NT2/D1 (cell line): ENCODE results near the gene HHIPL1.
"Not testable (repeated sequence)": the region's sequence is repeated elsewhere in the genome, so short reads cannot be mapped to it uniquely, and the experiment has no call there.

Experiments used
- DNase-seq: peaks from one replicate; pipeline ENCODE4 v3.0.0-alpha.2; 2011; ENCODE audit warnings: low read depth, low spot score
- H3K27me3 ChIP-seq: 2 replicates; pipeline ENCODE4 v1.6.0; 2011; ENCODE audit warnings: mild to moderate bottlenecking; ENCODE audit not compliant: insufficient read length, insufficient read depth
- H3K36me3 ChIP-seq: 2 replicates; pipeline ENCODE4 v1.6.1; 2011; ENCODE audit warnings: mild to moderate bottlenecking, low read length, mixed read lengths; ENCODE audit not compliant: insufficient read depth, insufficient read length
- H3K4me1 ChIP-seq: 2 replicates; pipeline ENCODE4 v1.5.1; 2011; ENCODE audit not compliant: insufficient read depth, insufficient read length
- H3K4me3 ChIP-seq: 2 replicates; pipeline ENCODE4 v1.5.1; 2011; ENCODE audit warnings: low read depth; ENCODE audit not compliant: insufficient read length
- H3K9ac ChIP-seq: 2 replicates; pipeline ENCODE4 v1.6.0; 2011; ENCODE audit warnings: low read depth; ENCODE audit not compliant: insufficient read length
- H3K9me3 ChIP-seq: 2 replicates; pipeline ENCODE4 v1.5.1; 2011; ENCODE audit warnings: mild to moderate bottlenecking, low read length; ENCODE audit not compliant: insufficient read depth
- SUZ12 ChIP-seq: IDR thresholded peaks from 2 replicates; pipeline ENCODE4 v1.6.1; 2011; ENCODE audit not compliant: insufficient read length, insufficient read depth; ENCODE audit errors: extremely low read depth
- YY1 ChIP-seq: IDR thresholded peaks from 2 replicates; pipeline ENCODE4 v1.6.1; 2011; ENCODE audit not compliant: insufficient read length, insufficient read depth
- ZNF274 ChIP-seq: IDR thresholded peaks from 2 replicates; pipeline ENCODE4 v1.6.1; 2011; ENCODE audit warnings: mild to moderate bottlenecking, low read depth, low read length

The HHIPL1 gene

DNA sequence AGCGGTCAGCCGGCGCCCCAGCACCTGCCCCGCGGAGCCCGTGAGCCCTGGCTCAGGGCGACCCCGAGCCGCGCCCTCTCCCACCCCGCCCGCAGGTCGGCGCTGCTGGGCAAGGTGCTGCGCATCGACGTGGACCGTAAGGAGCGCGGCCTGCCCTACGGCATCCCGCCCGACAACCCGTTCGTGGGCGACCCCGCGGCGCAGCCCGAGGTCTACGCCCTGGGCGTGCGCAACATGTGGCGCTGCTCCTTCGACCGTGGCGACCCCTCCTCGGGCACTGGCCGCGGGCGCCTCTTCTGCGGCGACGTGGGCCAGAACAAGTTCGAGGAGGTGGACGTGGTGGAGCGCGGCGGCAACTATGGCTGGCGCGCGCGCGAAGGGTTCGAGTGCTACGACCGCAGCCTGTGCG lies 14.4 kb downstream of the HHIPL1 start:
- Histone ChIP-seq H3K9me3 (no peaks in the 10 kb centered on the region), H3K4me1 (peaks cover 16% of the 10 kb centered on the region), H3K9ac (no peak overlapping the region), H3K36me3 (no peaks in the 10 kb centered on the region), H3K4me3 (no peak overlapping the region), H3K27me3 (peaks cover 6% of the 10 kb centered on the region)
- no peak for TF ChIP-seq YY1
- TF ChIP-seq SUZ12: no peak
- TF ChIP-seq ZNF274: no peak
- no peak for DNase-seq

DNA sequence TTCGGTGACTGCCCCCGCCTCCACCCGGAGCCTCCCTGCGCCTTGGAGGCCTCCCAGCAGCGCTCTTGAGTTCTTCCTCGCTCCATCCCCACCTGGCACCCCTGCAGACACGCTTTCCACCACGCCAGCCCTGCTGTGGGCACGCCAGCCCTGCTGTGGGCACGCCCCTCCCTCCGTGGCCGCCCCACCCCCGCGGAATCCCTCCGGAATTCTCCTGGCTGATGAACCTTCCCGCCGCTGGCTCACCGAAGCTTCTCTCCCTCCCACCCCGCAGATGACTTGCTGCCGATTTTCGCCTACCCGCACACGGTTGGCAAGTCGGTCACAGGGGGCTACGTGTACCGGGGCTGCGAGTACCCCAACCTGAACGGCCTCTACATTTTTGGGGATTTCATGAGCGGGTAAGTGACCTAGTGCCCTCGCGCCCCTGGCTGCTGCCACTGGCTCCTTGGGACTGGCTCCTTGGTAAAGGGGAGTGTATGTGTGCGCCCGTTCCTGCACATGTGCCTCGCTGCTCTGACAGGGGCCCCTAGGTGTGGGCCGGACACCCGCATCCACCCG lies 15.2 kb downstream of the HHIPL1 start:
- no peaks in the 10 kb centered on the region for H3K36me3 ChIP-seq
- no peak overlapping the region for H3K4me3 ChIP-seq
- no peak for DNase-seq
- H3K27me3 ChIP-seq: peaks cover 6% of the 10 kb centered on the region
- H3K4me1 ChIP-seq: peaks cover 16% of the 10 kb centered on the region
- TF ChIP-seq ZNF274 (no peak), SUZ12 (no peak), YY1 (no peak)
- no peaks in the 10 kb centered on the region for H3K9me3 ChIP-seq
- H3K9ac ChIP-seq: no peak overlapping the region

DNA sequence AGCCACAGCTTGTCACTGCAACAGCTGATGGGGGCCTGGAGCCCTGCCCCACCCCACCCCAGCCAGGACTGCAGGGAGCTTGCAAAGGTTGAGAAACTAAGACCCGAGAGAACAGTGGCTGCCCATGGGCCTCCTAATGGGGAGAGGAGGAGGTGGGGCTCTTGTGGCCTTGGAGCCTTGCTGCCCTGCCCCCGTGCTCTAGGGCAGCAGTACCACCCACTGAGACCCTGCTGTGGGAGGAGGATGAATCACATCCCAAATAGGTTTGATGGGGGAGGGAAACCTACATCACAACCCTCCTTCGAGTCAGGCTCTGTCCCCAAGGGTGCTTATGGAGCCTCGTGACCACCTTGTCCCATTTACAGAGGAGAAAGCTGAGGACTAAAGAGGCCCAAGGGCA lies 15.9 kb downstream of the HHIPL1 start:
- H3K9ac ChIP-seq: peak overlapping the region; percentile 21
- TF ChIP-seq ZNF274 (no peak), YY1 (no peak), SUZ12 (no peak)
- peaks cover 16% of the 10 kb centered on the region for H3K4me1 ChIP-seq
- H3K9me3 ChIP-seq: no peaks in the 10 kb centered on the region
- no peak overlapping the region for H3K4me3 ChIP-seq
- DNase-seq: no peak
- H3K27me3 ChIP-seq: peaks cover 6% of the 10 kb centered on the region
- H3K36me3 ChIP-seq: no peaks in the 10 kb centered on the region

DNA sequence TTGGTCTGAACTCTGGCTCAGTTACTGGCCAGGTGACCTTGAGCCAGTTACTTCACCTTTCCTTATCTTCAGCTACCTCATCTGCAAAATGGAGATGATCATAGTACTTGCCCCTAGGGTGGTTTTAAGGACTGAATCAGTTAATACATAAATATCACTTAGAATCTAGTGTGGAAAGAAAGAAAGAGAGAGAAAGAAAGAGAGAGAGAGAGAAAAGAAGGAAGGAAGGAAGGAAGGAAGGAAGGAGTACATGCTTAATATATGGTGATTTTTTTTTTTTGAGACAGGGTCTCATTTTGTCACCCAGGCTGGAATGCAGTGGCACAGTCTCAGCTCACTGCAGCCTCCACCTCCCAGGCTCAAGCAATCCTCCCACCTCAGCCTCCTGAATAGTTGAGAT lies 16.3 kb downstream of the HHIPL1 start:
- H3K36me3 ChIP-seq, DNase-seq, H3K9me3 ChIP-seq, H3K27me3 ChIP-seq, H3K4me3 ChIP-seq: not testable (repeated sequence)
- Histone ChIP-seq H3K4me1 (peaks cover 16% of the 10 kb centered on the region), H3K9ac (peak overlapping the region; percentile 21)

DNA sequence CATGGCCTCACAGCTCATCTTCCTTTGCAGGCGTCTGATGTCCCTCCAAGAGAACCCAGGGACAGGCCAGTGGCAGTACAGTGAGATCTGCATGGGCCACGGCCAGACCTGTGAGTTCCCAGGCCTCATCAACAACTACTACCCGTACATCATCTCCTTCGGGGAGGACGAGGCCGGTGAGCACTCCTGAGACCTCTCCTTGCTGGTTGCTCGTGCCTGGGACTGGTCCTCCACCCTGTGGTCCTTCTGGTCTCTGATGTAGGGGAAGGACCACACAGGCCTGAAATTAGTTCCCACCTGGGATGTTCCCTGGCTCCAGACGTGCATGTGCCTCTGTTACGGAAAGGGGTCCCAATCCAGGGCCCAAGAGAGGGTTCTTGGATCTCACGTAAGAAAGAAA lies 17.9 kb downstream of the HHIPL1 start:
- H3K9me3 ChIP-seq: no peaks in the 10 kb centered on the region
- no peak overlapping the region for H3K4me3 ChIP-seq
- no peak for TF ChIP-seq YY1
- no peaks in the 10 kb centered on the region for H3K36me3 ChIP-seq
- peaks cover 6% of the 10 kb centered on the region for H3K27me3 ChIP-seq
- no peak for DNase-seq
- H3K4me1 ChIP-seq: peaks cover 17% of the 10 kb centered on the region
- H3K9ac ChIP-seq: no peak overlapping the region

DNA sequence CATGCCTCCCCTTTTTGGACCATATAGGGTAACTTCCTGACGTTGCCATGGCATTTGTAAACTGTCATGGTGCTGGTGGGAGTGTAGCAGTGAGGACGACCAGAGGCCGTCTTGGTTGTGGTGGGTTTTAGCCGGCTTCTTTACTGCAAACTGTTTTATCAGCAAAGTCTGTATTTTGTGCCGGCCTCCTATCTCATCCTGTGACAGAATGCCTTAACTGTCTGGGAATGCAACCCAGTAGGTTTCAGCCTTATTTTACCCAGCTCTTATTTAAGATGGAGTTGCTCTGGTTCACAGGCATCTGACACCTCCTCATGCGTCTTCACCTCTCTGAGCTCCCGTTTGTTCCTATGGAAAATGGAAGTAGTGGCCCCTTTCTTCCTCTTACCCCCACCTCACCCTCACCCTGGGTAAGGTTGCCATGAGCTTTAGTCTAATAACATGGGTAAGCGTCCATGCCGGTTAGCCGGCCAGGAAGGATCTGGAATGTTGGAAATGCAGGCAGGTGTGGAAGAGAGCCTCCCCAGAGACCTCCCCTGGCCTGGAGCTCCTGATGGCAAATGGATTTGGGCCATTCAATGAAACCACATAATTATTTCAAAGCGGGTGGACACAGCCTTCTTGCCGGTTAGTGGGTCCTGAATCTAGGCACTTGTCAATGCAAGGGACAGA lies 18.6 kb downstream of the HHIPL1 start:
- Histone ChIP-seq H3K4me3 (no peak overlapping the region), H3K9ac (no peak overlapping the region), H3K9me3 (no peaks in the 10 kb centered on the region), H3K36me3 (no peaks in the 10 kb centered on the region), H3K4me1 (peaks cover 18% of the 10 kb centered on the region), H3K27me3 (peaks cover 6% of the 10 kb centered on the region)
- TF ChIP-seq ZNF274 (no peak), YY1 (no peak), SUZ12 (no peak)
- DNase-seq: no peak

DNA sequence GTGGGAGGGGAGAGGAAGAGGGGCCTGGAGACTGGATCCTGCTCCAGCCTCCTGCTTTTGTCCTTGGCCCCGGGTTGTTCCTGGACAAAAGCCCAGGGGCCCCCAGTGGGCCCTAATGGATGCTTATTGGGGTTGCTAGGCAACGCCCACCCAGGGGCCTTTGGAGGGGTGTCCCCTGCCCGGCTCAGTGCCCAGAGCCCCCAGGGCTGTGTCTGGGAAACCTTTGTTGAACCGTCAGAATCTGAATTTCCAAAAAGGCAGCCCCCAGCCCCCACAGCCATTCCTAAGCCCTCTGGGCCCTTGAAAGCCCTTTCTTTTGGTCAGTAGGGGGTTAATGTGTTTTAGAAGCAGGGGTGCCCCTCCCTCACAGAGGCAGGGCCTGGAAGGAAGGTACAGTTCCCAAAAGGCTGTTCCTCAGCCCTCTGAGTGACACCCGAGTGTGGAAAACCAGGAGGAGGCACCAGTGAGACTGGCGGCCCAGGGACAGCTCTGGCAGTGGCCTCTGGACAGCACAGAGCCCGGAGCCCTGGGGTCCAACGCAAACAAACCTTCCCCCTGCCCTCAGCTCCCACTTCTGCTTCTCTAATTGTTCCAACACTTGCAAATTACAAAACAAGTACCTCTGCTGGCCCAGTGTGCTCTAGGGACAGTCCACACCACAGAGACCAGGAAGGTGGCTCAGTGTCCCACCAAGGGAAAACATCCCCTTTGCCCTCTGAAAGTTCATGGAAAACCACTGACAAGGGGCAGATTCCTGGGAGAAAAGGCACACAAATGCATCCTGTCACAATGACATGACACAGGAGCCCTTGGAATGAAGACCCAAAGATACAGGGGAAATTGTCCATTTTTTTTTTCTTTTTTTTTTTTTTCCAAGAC lies 19.4 kb downstream of the HHIPL1 start:
- no peak for TF ChIP-seq YY1
- no peak for TF ChIP-seq SUZ12
- no peak for TF ChIP-seq ZNF274
- Histone ChIP-seq H3K4me1 (peaks cover 23% of the 10 kb centered on the region), H3K4me3 (no peak overlapping the region), H3K27me3 (peaks cover 6% of the 10 kb centered on the region), H3K9me3 (no peaks in the 10 kb centered on the region), H3K9ac (no peak overlapping the region), H3K36me3 (no peaks in the 10 kb centered on the region)
- peak; percentile 94 for DNase-seq
